Activated naive CD4-positive, alpha-beta T cell (primary cell): ENCODE measurements around the gene PZP.

Experiments
- DNase-seq, 4 experiments: peaks; one replicate each; lab custom pipeline; 2025; lab: John Stamatoyannopoulos, UW

Gene PZP

DNA sequence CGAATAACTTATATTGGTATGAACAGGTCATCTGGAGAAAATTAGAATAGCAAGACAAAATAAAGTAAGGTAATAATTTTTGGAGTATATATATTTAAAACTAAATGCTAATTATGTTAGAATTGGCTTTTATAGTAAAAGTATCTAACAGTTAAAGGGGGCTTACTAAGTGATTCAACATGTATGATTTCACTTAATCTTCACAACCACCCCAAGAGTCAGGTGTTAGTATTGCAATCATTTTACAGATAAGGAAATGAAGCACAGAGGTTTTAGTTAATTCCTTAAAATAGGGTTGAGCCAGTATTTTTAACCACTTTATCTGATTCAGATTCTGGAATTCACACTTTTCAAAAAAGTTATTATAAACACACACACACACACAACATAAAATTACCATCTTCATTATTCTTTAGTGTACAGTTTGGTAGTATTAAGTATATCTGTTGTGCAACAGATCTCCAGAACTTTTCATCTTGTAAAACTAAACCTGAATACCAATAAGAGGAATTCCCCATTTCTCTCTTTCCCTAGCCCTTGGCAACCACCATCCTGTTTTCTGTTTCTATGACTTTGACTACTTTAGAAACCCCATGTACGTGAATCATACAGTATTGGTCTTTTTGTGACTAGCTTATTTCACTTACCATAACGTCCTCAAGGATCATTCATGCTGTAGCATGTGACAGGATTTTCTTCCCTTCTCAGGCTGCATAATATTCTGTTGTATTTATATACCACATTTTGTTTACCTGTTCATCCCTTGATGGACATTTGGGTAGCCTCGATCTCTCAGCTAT is 104.9 kb downstream of the PZP start:
- no peak for DNase-seq

- no peak for DNase-seq
Measured at GRCh38 chr12:9101018-9101687, 107.0 kb downstream of the PZP start.

DNA sequence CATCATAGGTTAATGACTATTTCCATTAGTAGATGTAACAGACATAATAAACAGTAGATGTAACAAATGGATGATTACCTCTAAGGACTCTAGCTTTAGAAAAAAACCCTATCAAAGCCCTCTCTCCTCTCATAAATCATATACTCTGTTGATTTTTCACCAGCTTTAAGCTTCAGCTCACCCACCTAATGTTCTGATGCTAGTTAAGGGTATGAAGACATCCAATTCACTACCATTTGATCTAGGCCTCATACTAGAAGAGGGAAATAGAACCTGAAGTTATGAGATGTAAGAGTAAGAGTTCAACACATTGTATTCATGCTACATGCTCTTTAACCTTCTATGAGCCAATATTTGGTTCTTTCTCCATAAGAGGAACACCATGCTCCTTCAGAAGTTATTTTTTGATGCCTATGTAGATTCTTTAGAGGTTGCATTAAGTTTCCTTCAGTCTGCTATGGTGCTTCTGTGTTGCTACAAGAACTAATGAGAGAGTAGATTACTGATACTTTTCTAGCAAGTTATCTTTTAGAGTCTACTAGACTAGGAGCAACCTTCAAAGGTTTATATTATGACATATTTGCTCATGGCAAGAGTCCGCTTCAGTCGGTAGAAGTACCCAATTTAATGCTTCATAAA is 108.5 kb downstream of the PZP start:
- DNase-seq: no peak
